Measurements from ENCODE around the gene FAM200A. TPM values are rescaled to one million over a fixed set of nuclear protein-coding genes. Genes with fewer than 3 reads are reported as not detected.

Gene FAM200A
- total and polyA plus RNA-seq, 2 of the 4 experiments (the other 2 are of a cell fraction): 5.9 to 6.0 TPM

GRCh38 chr7:99504603-99505323, 47.2 kb downstream of the FAM200A start, which contains the start of gene ZKSCAN5:
Gene ZKSCAN5, plus strand, starts transcription at chr7:99504662. Its CDS starts 1,383 bp downstream, at chr7:99506045.
- POLR2A ChIA-PET (ENCODE audit: unreplicated experiment): interaction anchor here (0.6 kb wide), 1 partner anchor 17 kb away, joined by 3 read pairs; no protein-coding TSS in a partner anchor
- ATAC-seq (ENCODE audit: low read depth): peak; percentile 93
- WGBS, 2 experiments (ENCODE audit: extremely low coverage in 2 of 2, insufficient read length in 1 of 2): 0% methylated on average over 10 of the region's 53 CpGs; no CpG with 5 or more reads in 1 of the 2 experiments
- no peak for TF ChIP-seq RAD21 (IDR thresholded peaks at IDR 0.05; ENCODE audit: low read length)
- TF ChIP-seq RFX5 (IDR thresholded peaks at IDR 0.05; ENCODE audit: low read depth, low read length): no peak
- TF ChIP-seq MAZ (IDR thresholded peaks at IDR 0.05; ENCODE audit: borderline replicate concordance, low read depth, low read length): peak; percentile 65; the same call in 1 of the 2 replicates
- peak; percentile 65; the same call in 1 of the 2 replicates for TF ChIP-seq CEBPB (IDR thresholded peaks at IDR 0.05; ENCODE audit: low read depth, low read length)
- peak; percentile 64; the same call in 1 of the 2 replicates for TF ChIP-seq ELK1 (IDR thresholded peaks at IDR 0.05; ENCODE audit: borderline replicate concordance, low read depth, low read length)
- TF ChIP-seq, protein P1, sequence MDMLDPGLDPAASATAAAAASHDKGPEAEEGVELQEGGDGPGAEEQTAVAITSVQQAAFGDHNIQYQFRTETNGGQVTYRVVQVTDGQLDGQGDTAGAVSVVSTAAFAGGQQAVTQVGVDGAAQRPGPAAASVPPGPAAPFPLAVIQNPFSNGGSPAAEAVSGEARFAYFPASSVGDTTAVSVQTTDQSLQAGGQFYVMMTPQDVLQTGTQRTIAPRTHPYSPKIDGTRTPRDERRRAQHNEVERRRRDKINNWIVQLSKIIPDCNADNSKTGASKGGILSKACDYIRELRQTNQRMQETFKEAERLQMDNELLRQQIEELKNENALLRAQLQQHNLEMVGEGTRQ (IDR thresholded peaks at IDR 0.05; ENCODE audit: low read depth, low read length): no peak; the same call in 1 of the 2 replicates
- no peak for TF ChIP-seq MXI1 (IDR thresholded peaks at IDR 0.05; ENCODE audit: borderline replicate concordance, low read depth, low read length)
- TF ChIP-seq CHD1 (IDR thresholded peaks at IDR 0.05; ENCODE audit: low read depth, low read length): no peak
- 0 out of 2 replicates have a peak, but pooled peaks have one; percentile 11 for TF ChIP-seq CTCF (conservative IDR thresholded peaks at IDR 0.05; ENCODE audit: low read depth, low read length)
- no peak for TF ChIP-seq SMC3 (IDR thresholded peaks at IDR 0.05; ENCODE audit: low read depth, low read length)
- no peak for TF ChIP-seq NFE2L2 (IDR thresholded peaks at IDR 0.05; ENCODE audit: low read depth, low read length)
- TF ChIP-seq POLR2A (IDR thresholded peaks at IDR 0.05; ENCODE audit: low read depth, low read length): peak; percentile 93
- no peak for TF ChIP-seq RCOR1 (IDR thresholded peaks at IDR 0.05; ENCODE audit: insufficient replicate concordance, low read length)

More at GRCh38 chr7:99504603-99505323, 47.2 kb downstream of the FAM200A start, which contains the start of gene ZKSCAN5:
- H3K18ac ChIP-seq (ENCODE audit: low read depth, low read length): peak within 1 kb of the TSS; percentile 62
- H3K56ac ChIP-seq (ENCODE audit: extremely low read depth, insufficient read depth, low read length): peak within 1 kb of the TSS; percentile 96
- CTCF ChIA-PET: no interaction called here
- peak within 1 kb of the TSS; percentile 85 for H3K27ac ChIP-seq (ENCODE audit: insufficient read depth, low read length)
- peak within 1 kb of the TSS; percentile 99 for H3K23ac ChIP-seq (ENCODE audit: low read depth, low read length)
- H3K79me1 ChIP-seq (ENCODE audit: low read depth in 1 of 2, low read length in 2 of 2): peaks cover 10 to 36% of the 10 kb centered on the region in 2 experiments
- peak within 1 kb of the TSS; percentile 59; the same call in 1 of the 2 replicates for H2BK20ac ChIP-seq (ENCODE audit: low read depth, low read length)
- H2BK15ac ChIP-seq (ENCODE audit: low read depth, low read length): peak within 1 kb of the TSS; percentile 95; the same call in 1 of the 3 replicates
- DNase-seq: peak; percentile 96
- H2BK5ac ChIP-seq (ENCODE audit: low read depth, low read length, poor library complexity, severe bottlenecking): peak within 1 kb of the TSS; percentile 93
- intact Hi-C loops (cut with micrococcal nuclease) (loop anchor here (2.0 kb wide), 3 partner anchors 48 to 112 kb away; partner anchors contain the start of genes FAM200A and ZSCAN25), dilution Hi-C loops (cut with HindIII; ENCODE audit: low sequenced_read_pairs, unreplicated experiment) (no loop called here), in situ Hi-C loops (cut with MboI; ENCODE audit: low sequenced_read_pairs) (no loop called here)
- H2BK120ac ChIP-seq (ENCODE audit: low read depth, low read length): peak within 1 kb of the TSS; percentile 91
- H3K4me3 ChIP-seq (ENCODE audit: insufficient read depth, low read depth, low read length): peak within 1 kb of the TSS; percentile 61
- peak within 1 kb of the TSS; percentile 100 for H2AFZ ChIP-seq (replicated peaks; ENCODE audit: low read length, poor library complexity)
- H3K14ac ChIP-seq (replicated peaks; ENCODE audit: low read depth, low read length): peak within 1 kb of the TSS; percentile 99
- H4K20me1 ChIP-seq (ENCODE audit: insufficient read depth, low read length): peaks cover 3% of the 10 kb centered on the region; the same call in 1 of the 2 replicates
- peak within 1 kb of the TSS; percentile 96 for H3K4ac ChIP-seq (ENCODE audit: low read depth, low read length)
- no TSS peak for BruUV-seq (replicated peaks)
- H3K4me2 ChIP-seq (ENCODE audit: low read depth, low read length): peak within 1 kb of the TSS; percentile 96
- H4K91ac ChIP-seq (ENCODE audit: insufficient read depth, low read depth, low read length): peak within 1 kb of the TSS; percentile 98
- H2AK9ac ChIP-seq (replicated peaks; ENCODE audit: low read depth, low read length, poor library complexity): peak within 1 kb of the TSS; percentile 98
- peak within 1 kb of the TSS; percentile 83 to 99 for H4K8ac ChIP-seq (ENCODE audit: low read depth in 2 of 2, low read length in 2 of 2)
- no peaks in the 10 kb centered on the region for H3K9me3 ChIP-seq (ENCODE audit: control insufficient read depth, insufficient read depth, low read length)
- H3K27me3 ChIP-seq (ENCODE audit: control insufficient read depth, insufficient read depth, low read length): no peaks in the 10 kb centered on the region
- no peaks in the 10 kb centered on the region for H3K9me1 ChIP-seq (ENCODE audit: insufficient read depth, low read length)
- H3K4me1 ChIP-seq (ENCODE audit: control insufficient read depth, insufficient read depth, low read length): peaks cover 6% of the 10 kb centered on the region
- H3K36me3 ChIP-seq (ENCODE audit: control insufficient read depth, insufficient read depth, low read length): peaks cover 3% of the 10 kb centered on the region
- H2AK5ac ChIP-seq (ENCODE audit: low read depth, low read length): peak within 1 kb of the TSS; percentile 90
- peak within 1 kb of the TSS; percentile 96 for H4K5ac ChIP-seq (ENCODE audit: low read depth, low read length)
- peak within 1 kb of the TSS; percentile 88 for H3K9ac ChIP-seq (ENCODE audit: low read depth, low read length)

Measured in IMR-90 (cell line).